NCI-H82 treated with DMSO at 0.1 percent for 48 hours (cell line): ENCODE results near the gene CAPZA2.
"Not testable (repeated sequence)": the region's sequence is repeated elsewhere in the genome, so short reads cannot be mapped to it uniquely, and the experiment has no call there.

Experiments used
- DNase-seq: peaks from one replicate; lab custom pipeline; 2025; ENCODE audit not compliant: unreplicated experiment; lab: John Stamatoyannopoulos, UW

The CAPZA2 gene

DNA sequence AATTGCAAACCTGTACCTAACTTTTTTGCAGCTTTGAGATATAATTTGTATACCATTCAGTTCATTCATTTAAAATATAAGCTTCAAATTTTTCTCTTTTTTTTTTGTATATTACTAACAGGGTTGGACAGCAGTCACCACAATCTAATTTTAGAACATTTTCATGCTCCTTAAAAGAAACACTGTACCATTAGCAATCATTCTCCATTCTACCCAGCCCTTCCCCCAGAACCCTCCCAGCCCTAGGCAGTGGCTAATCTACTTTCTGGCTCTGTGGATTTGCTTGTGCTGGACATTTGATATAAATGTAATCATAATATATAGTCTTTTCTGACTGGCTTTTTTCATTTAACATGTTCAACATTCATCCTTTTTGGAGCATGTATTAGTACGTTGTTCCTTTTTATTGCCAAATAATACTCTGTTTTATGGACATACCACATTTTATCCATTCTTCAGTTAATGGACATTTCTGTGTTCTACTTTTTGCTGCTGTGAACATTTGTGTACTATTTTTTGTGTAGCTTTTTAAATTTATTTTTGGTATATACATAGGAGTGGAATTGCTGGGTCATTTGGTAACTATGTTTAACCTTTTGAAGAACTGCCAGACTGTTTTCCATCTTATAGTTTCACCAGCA, 50.0 kb downstream of the CAPZA2 start:
- DNase-seq: no peak

DNA sequence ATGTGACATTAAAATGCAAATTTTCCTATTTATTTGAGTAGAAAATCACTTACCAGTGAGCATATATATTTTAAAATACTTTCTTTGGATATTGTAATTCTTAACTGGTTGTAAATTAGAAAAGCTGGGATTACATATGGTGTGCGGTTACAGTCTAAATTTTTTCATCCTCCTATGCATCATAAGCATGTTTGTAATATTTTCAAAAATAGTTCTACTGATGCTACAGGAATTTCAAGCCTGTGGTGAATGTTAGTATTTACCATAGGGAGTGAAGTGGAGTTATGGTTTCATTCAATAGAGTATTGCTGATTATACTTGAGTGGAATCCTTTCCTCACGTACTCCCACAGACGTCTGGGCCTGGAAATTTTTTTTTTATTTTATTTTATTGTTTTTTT, 56.3 kb downstream of the CAPZA2 start:
- no peak for DNase-seq

DNA sequence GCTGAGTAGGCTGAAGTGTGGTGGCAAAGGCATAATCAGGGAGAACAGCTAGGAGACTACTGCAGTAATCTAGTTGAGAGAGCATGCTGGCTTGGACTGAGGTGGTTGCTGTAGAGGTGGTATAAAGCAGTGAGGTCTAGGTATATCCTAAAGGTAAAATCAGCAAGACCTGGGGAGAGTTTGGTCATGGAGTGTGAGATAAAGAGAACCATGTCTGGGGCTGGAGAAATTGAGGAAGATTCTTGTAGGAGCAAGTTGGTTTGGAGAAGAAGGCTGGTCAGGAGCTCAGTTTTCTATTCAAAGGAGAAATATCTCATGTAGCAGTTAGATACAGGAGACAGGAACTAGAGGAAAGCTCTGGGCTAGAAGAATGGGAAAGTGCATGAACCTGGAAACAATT, 58.0 kb downstream of the CAPZA2 start:
- no peak for DNase-seq

DNA sequence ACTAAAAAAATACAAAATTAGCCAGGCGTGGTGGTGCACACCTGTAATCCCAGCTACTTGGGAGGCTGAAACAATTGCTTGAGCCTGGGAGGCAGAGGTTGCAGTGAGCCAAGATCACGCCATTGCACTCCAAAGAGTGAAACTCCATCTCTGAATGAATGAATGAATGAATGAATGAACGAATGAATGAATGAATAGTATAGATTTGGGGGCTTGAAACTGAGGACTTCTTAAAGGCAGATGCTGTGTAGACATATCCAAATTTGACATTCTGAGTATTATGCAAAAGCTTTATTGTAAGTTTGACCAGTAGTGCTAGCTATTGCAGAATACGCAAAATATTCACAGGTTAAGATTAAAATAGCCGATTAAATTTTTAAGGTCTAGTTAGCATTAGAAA, 60.2 kb downstream of the CAPZA2 start:
- no peak for DNase-seq

DNA sequence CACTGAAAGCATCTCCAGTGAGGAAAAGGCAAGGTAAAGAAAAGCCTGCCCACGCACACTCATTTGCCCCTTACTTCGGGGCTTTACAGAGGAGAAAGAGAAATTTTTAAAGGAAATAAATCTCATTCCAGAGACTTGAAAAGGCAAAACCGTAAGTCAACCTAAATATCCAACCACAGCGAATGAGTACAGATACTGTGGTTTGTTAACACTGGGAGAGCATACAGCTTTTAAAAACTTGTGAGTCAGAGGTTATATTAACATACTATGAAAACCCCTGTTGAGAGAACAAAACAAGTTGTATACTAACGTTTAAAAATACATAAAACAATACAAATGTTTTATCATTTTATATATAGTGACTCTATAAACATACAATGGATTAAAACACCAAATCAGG, 62.4 kb downstream of the CAPZA2 start:
- DNase-seq: no peak

DNA sequence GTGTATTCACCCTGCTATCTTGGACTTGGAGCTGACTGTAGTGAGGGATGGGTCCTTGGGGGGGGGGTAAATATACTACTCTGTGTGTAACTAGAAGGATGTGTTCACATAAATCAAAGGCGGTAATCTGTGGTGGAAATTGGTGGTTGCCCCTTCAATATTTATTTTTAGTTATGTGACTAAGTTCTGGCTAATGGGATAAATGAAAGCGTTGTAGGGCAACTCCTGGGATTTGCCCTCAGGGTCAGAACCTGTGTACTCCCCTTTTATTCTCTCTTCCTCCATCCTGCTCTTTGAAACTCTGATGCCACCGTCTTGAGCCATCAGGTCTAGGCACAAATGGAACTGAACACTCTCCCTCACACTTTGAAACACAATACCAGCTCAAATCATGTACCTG, 66.6 kb downstream of the CAPZA2 start:
- no peak for DNase-seq

DNA sequence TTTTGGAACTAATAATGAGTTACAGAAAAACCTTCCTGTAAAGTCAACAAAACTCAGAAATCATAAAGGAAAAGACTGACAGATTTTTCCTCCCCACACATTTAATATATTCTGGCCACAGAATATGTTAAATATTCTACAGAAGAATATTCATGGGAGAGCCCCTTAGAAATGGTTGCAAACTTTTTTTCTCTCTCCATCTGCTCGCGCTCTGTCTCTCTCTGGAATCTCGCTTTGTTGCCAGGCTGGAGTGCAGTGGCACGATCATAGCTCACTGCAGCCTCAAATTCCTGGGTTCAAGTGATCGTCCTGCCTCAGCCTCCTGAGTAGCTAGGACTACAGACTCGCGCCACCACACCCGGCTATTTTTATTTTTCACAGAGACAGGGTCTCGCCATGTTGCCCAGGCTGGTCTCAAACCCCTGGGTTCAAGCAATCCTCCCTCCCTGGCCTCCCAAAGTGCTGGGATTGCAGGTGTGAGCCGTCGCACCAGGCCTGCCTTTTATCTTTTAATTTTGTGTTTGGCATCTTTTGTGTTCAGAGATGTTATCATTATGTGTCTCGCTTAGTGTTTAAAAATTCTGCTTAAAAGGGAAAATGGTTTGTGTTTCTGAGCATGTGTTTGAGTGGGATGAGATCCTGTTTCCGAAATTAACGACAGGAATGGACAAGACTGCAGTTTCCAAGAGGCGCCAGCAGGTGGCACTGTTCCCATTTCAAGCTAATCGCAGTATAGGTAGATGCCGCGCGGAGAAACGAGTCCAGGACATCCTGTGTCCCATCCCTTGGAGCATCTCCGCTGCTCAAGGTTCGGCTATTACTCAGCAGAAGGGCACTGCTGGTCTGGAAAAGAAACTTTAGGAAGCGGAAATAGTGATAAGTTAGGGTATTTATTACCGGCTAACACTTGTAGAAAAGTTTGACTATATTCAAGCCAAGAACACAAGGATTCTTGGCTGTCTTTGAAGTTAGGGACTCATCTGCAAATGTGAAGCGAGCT, 67.8 kb downstream of the CAPZA2 start:
- no peak for DNase-seq

DNA sequence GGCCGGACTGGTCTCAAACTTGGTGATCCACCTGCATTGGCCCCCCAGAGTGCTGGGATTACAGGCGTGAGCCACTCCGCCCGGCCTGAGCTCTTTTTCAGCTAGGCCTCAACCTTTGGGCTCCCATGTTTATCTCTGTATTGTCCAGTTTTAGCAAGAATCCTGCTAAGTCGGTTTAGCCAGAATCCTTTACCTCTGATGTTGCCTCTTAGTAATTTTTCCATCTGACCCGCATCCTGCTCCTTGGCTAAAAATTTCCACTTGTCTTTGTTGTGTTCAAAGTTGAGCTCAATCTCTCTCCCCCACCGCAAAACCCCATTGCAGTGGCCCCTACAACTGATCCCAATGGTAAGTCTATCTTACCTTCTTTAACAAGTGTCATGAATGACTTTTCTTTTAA, 70.2 kb downstream of the CAPZA2 start:
- DNase-seq: no peak

DNA sequence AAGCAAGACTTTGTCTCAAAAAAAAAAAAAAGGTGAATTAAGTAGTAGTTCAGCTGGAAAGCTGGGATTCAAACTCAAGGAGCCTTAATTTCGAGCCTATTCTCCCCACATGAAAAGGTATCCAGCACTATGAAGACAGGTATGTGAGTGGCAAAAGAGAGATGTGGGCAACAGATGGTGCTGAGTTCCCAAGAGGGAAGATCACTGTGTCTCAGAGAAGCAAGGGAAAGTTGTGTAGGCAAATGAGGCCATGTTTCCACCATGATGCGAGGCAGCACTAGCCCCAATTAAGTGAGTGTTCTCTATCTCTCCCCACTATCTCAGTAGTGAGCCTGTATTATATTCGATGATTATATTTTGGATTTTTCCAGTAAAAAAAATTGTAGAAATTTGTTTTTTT, 71.1 kb downstream of the CAPZA2 start:
- no peak for DNase-seq

DNA sequence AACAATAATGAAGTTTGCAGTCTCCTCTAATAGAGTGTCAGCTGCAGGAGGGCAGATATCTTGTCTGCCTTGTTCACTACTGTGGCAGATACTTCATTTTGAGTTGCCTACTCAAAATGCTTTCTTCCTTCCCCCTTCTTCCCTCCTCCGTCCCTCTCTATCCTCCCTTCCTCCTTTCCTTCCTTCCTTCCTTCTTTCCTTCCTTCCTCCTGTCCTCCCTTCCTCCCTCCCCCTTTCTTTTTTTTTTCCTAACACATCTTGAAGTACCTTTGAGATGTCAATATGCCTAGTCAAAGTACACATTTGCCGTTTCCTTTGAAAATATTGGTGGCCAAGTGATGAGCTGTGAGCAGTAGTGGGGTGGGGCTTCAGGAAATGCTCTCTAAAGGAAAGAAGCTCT, 72.2 kb downstream of the CAPZA2 start:
- DNase-seq: no peak

DNA sequence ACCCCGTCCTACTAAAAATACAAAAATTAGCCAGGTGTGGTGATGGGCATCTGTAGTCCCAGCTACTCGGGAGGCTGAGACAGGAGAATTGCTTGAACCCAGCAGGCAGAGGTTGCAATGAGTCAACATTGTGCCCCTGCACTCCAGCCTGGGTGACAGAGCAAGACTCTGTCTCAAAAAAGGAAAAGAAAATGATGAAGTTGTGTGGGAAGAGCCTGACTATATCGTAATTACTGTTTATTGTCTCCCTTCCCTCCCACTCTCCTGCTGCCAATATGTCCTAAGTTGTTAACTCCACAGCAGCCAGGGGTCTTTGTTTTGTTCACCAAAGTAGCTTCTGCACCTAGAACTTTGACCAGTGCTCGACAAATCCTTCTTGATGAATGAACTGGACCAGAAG, 74.5 kb downstream of the CAPZA2 start:
- DNase-seq: not testable (repeated sequence)

DNA sequence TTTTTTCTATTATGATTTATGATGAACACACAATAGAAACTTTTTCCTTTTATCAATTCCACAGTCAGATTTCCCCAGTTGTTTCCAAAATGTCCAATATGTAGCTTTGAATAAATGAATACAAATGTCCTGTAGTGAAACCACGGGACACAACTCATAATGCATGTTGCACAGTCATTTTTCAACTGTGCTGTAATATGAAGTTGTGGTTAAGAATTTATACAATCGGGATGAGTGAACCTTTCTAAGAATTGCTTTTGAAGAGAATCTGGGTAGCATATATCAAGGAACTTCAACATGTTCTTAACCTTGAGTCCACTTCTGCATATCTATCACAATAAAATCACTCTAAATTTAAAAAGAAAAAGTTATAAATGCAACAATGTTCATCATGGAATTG, 76.3 kb downstream of the CAPZA2 start:
- no peak for DNase-seq

DNA sequence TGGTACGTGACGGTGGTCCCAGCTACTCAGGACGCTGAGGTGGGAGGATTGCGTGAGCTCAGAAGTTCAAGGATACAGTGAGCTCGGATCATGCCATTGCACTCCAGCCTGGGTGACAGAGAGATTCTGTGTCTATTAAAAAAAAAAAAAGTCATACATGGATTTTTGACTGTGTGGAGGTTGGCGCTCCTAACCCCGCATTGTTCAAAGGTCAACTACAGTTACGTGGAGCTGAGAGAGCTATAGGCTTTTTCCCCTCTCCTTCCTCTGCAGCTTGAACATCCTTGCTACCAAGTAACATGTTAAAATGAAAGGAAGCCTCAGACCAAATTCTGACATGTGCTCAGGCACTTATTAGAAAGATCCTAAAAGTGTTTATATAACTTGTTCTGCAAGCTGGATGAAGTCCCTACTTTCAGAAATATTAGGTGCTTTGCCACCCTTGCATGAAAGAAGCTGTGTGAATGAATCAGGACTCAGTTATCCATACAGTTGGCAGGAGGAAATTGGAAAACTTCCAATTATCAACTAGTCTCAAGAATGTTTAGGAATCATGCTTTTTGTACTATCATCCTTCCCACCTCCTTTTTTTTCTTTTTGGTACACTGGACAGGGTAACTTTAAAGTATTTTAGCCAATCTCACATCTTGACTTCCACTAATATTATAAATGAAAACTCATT, 78.4 kb downstream of the CAPZA2 start:
- DNase-seq: no peak

DNA sequence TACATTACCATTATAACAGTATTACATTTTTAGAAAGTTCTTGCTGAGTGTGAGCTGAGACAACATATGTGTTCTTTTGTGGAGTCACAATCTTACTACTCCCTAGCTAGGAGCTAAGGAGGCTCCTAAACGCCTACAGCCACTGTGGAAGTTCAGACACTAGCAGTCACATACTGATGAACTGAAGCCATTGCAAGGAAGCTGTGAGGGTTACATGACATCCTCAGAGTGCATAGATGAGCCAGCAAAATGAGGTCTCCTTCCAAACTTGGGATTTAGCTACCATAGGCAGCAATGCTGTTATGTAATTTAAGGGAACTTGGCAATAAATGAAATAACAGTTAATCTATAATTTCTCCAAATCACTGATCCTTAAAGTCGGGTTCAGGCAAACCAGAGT, 80.1 kb downstream of the CAPZA2 start:
- no peak for DNase-seq

DNA sequence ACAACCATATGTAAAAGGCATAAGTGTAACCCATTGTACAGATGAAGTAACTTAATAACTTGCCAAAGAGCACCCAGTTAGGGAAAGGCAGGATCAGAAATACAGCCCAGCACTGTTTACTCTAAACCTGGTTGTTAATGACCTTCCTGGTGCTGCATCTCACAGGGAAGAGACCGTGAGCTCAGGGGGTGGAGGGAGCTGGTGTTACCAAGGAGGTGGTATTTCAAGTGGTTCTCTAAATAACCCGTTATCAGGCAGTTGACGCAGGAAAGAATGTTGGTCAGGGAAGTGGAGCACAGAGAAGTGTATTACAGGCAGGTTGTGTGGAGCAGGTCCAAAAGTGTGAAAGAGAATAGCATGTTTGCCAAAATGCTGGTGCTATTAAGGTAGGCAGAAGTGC, 86.5 kb downstream of the CAPZA2 start:
- no peak for DNase-seq

DNA sequence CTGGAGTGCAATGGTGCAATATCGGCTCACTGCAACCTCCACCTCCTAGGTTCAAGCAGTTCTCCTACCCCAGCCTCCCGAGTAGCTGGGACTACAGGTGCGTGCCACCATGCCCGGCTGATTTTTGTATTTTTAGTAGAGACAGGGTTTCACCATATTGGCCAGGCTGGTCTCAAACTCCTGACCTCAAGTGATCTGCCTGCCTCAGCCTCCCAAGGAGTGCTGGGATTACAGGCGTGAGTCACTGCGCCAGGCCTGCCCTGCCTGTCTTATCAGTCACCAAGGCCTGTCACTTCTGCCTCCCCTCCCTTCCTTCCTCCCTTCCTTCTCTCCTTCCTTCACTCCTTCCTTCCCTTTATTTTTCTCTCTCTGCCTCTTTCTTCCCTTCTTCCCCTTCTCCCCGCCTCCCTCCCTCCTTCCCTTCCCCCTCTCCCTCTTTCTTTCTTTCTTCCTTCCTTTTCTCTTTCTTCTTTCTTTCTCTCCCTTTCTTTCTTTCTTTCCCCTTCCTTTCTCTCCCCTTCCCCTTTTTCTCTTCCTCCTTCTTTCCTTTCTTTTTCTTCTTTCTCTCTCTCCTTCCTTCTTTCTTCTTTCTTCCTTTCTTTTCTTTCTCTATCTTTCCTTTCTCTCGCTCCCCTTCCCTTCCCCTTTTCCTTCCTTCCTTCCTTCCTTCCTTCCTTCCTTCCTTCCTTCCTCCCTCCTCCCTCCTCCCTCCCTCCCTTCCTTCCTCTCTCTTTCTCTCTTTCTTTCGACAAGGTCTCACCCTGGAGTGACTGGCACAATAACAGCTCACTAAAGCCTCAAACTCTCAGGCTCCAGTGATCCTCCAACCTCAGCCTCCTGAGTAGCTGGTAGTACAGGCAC, 87.8 kb downstream of the CAPZA2 start:
- DNase-seq: no peak

DNA sequence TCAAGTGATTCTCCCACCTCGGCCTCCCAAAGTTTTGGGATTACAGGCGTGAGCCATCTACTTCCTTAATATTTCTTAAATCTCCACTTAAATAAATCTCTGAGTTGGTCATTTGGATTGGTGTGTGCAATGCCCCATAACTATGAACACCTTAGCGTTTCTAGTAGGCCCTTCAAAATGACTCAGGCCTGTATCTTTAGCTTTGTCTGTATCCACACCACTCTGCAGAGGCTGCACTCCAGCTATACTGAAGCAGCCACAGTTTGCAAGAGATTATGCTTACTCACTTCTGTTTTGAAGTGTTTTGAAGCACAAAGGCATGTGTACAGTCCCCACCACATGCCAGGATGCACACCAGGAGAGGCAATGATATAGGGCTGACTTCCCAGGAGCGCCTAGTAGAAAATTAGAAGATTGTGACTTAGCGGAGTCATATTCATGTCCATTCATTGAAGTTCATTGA, 88.5 kb downstream of the CAPZA2 start:
- DNase-seq: no peak

DNA sequence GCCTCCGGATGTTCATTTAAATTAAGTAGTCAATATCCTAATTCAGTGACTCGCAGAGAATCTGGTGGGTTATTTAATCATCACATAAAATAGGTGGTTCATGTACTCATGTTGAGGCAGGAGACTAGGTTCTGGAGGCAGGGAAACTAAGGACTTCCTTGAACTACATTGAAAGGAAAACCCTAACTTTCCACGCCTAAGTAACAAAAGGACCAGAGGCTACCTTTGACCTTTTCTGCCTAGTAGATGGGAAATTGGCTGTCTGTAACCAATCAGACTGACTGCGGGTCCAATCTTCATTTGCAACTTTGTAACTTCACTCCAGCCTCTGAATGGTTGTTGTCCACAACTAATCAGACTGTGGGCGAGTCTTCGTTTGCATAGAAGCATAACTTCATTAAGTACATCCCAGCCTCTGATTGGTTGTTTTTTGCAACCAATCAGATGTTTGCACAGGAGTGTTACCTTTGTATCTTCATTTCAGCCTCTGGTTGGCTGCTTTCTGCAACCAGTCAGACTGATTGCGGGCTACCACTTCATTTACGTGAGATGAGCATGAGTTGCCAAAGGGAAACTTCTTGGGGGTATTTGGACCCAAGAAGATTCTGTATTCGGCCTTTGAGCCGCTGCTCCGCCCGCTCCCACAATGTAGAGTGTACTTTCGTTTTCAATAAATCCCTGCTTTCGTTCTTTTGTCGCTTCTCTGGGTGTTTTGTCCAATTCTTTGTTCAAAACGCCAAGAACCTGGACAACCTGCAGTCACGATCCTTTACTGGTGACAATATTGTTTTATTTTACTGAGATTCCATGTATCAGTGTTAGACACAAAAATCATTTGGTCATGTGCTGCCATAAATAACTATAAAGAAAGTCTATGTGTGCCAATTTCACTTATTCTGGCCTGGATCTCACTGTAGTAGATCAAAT, 89.2 kb downstream of the CAPZA2 start:
- no peak for DNase-seq

DNA sequence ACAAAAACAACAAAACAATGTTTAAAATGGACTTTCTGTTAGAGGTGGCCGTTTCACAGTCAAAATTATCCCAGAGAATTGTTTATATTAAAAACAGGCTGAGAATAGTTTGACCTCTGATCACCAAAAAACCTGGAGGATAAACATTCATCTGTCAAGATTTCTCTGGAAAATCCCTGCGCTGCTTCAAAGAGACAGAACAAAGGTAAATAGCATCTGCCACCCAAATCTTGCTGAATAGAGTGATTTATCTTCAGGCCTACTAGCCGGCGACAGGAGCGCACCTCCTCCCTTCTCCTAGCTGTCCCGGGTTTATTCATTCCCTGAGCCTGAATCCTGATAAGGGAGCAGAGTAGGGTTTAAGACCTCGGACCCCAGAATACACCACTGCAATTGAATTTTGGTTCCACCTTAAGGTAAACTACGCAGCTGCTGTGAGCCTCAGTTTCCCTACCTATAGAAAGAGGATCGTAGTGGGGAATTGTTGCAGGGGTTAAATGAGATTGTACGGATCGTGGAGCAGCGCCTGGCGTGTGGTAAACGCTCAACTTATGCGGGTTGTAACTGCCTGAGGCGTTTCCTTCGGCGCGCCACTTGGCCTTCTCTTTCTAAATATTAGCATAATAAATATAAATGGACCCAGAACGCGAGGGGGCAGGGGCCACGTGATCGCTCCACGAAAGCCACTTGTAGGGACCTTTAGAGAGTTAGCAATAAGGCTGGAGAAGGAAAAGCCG, 90.4 kb downstream of the CAPZA2 start:
- DNase-seq: peak; percentile 15
